HL-60 (cell line): ENCODE measurements around the gene ASCL5.

Experiments
- CTCF ChIP-seq: IDR thresholded peaks from one replicate; pipeline ENCODE4 v1.5.1; 2011; ENCODE audit warnings: low read length, control low read depth, inconsistent platforms; ENCODE audit not compliant: insufficient read depth
- REST ChIP-seq: IDR thresholded peaks from 2 replicates; pipeline ENCODE4 v1.6.1; 2012; ENCODE audit warnings: low read depth; ENCODE audit not compliant: insufficient replicate concordance

GRCh38 chr1:201122321-201122957, 4.5 kb downstream of the ASCL5 start:
- TF ChIP-seq CTCF (no peak), REST (no peak)
